ENCODE results near the gene CYP4F22.
A peak's percentile ranks its signal among the peaks of the same experiment; 100 is the strongest.
"Not testable (repeated sequence)": the region's sequence is repeated elsewhere in the genome, so short reads cannot be mapped to it uniquely, and the experiment has no call there.

CYP4F22 gene

DNA sequence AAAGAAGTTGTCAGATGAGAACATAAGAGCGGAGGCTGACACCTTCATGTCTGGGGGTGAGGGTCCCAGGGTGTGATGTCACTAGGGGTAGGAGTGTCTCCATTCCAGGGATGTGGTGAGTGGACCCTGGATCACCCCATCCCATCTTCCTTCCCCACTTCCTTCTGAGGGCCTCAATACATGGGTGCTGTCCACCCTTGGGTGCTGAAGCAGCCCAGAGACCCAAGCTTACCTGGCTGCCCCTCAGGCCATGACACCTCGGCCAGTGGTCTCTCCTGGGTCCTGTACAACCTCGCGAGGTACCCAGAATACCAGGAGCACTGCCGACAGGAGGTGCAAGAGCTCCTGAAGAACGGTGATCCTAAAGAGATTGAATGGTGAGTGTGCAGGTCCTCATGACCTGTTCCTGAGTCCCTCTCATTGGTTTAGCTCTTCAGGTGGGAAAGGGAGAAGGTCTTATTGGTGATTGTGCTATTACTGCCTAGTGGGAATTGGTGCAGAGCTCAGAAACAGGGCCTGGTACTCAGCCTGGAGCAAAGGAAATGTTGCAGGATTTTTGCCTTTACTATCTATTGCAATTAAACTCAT lies 69.0 kb downstream of the CYP4F22 start:
- no peak for DNase-seq

DNA sequence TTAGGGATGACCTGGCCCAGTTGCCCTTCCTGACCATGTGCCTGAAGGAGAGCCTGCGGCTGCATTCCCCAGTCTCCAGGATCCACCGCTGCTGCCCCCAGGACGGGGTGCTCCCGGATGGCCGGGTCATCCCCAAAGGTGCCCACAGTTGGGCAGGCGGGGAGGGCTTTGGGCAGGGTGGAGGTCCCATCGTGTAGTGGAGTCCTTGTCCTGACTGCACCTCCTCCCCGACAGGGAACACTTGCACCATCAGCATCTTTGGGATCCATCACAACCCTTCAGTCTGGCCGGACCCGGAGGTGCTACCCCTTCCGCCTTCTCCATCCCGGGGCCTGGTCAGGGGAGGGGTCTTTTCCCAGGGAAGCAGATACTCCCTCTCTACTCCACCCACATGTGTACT lies 75.0 kb downstream of the CYP4F22 start:
- DNase-seq: no peak

DNA sequence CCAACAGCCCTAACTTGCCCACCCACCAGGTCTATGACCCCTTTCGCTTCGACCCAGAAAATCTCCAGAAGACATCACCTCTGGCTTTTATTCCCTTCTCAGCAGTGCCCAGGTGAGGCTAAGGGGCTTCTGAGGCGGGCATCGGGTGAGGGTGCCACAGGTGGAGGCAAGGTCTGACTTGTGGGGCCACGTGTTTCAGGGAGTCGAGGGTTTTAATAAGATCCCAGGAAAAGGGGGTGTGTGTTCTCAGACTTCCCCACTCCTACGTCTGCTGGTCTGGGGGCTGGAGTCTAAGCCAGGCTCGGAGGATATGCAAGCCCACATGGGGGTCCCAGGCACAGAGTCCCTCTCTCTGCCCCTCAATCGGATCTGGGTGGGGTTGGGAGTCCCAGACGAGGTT lies 75.8 kb downstream of the CYP4F22 start:
- no peak for DNase-seq

- peak; percentile 91 for DNase-seq
Measured at GRCh38 chr19:15584541-15585115, 76.3 kb downstream of the CYP4F22 start.

DNA sequence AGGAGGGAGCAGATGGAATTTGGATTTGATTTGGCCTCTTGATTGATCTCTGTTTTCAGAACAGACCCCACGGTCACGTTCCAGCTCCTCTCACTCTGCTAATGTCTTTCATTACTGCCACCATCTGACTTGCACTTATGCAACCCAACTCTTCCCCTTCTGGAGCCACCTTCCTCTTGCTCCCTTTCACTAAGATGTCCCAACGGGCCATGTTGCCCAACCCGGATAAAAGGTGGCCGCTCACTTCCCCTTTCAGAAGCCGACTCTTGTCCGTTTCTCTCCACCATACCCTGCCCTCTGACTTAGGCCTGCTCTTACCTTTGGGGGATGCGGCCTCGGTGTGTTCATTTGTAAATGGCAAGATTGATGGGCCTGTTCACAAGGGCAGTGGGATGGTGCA lies 79.3 kb downstream of the CYP4F22 start:
- DNase-seq: no peak

- DNase-seq: no peak
Measured at GRCh38 chr19:15588265-15588664, 79.9 kb downstream of the CYP4F22 start.

- DNase-seq: no peak
Measured at GRCh38 chr19:15589760-15590451, 81.6 kb downstream of the CYP4F22 start.

- no peak for DNase-seq
Measured at GRCh38 chr19:15591796-15592195, 83.5 kb downstream of the CYP4F22 start.

- DNase-seq: not testable (repeated sequence)
Measured at GRCh38 chr19:15592506-15592905, 84.2 kb downstream of the CYP4F22 start.

DNA sequence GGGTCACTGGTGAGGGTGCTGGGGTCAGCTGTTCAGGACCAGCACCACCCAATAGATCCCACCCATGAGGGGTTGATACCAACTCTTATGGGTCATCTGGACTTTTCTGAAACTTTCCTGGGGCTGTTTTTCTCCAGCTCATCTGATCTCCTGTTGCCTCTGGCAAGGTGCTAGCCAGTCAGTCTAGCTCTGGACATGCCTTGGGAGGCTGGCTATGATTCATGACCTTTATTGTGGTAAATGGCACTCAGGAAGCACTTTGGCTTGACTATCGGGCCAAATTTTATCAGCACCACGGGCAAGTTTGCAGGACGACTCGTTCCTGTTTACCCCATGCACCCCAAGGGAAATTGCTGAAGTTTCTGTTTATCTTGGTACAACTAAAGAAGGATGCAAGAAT lies 85.4 kb downstream of the CYP4F22 start:
- DNase-seq: not testable (repeated sequence)

GRCh38 chr19:15595069-15595468 lies 86.7 kb downstream of the CYP4F22 start:
- no peak for DNase-seq
